GM12865 (cell line): Measurements from ENCODE around the gene TRIM62.

Experiments used
- DNase-seq: peaks from one replicate; pipeline ENCODE4 v3.0.0; 2010; ENCODE audit warnings: low read depth
- H3K4me3 ChIP-seq: 2 replicates; pipeline ENCODE4 v1.5.1; 2011; ENCODE audit warnings: mild to moderate bottlenecking, low read depth, low read length, control low read depth
- TF ChIP-seq, protein P1 (sequence below): IDR thresholded peaks from 2 replicates; pipeline ENCODE4 v1.5.1; 2011; ENCODE audit warnings: low read length, control low read depth, low read depth, inconsistent platforms; ENCODE audit not compliant: insufficient read depth; ENCODE audit errors: missing control alignments

The TRIM62 gene

DNA sequence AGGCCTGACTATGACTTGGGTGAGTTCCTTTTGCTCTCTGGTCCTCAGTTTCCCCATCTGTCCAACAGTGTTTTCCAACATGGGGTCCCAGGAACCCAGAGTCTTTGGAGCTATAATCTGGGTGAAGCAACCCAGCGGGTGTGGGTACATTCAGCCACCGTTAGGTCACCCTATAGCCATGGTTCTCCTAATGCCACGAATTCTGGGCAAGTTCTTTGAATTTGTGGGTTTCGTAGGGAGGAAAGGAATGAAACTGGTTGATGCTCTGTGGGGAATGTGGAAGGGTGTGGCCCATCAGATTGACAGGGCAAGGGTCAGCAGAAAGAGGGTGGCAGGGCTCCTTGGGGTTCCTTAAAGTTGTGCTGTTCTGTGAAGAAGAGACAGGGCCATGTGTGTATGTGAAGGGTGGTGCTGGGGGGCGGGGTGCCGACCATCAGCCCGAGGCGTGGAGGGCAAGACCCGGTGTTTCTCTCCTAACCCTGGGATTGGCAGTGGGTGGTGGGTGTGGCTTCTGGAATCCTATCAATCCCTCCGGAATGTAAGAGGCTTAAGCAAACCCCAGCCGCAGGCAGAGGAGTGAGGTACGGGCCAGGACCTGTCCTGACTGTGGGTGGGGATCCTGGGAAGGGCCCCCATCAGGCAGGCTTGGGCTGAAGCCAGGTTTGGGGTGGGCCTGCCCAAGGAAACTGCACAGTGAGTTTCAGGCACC is 39.0 kb upstream of the TRIM62 start:
- no peak overlapping the region for H3K4me3 ChIP-seq
- TF ChIP-seq, protein P1, sequence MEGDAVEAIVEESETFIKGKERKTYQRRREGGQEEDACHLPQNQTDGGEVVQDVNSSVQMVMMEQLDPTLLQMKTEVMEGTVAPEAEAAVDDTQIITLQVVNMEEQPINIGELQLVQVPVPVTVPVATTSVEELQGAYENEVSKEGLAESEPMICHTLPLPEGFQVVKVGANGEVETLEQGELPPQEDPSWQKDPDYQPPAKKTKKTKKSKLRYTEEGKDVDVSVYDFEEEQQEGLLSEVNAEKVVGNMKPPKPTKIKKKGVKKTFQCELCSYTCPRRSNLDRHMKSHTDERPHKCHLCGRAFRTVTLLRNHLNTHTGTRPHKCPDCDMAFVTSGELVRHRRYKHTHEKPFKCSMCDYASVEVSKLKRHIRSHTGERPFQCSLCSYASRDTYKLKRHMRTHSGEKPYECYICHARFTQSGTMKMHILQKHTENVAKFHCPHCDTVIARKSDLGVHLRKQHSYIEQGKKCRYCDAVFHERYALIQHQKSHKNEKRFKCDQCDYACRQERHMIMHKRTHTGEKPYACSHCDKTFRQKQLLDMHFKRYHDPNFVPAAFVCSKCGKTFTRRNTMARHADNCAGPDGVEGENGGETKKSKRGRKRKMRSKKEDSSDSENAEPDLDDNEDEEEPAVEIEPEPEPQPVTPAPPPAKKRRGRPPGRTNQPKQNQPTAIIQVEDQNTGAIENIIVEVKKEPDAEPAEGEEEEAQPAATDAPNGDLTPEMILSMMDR: no peak
- DNase-seq: no peak

DNA sequence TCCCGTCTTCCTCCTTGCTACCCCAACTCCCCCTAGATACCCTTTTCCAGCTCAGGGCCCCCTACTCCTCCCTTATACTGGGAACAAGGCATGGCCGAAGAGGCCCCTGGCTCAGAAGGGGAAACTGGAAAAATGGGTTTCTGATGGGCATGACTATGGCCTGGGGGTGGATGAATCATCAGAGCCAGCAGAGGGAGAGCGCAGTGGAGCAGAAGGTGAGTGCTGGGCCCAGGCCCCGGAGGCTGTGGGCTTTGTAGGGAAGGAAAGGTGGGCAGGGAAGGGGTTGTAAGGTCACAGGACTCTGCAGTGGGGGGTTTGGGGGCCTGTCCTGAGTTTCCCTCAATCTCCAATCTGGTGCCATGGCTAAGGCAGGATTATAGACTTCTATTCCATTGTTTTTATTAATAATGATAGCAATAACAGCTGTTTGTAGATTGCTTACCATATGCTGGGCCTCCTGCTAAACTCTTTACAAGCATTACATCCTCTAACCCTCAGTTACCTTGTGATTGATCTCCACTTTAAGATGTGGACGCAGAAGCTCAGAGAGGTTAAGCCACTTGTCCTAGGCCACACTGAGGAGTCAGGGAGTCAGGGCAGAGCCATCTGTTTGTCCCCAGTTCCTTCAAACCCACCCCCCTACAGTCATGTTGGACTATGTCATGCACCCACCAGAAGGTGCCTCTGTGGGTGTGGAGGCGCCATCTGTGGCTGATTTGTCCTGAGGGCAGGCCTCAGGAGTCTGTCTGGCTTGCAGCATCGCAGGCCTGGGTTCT is 38.2 kb upstream of the TRIM62 start:
- TF ChIP-seq, protein P1: no peak
- DNase-seq: no peak
- no peak overlapping the region for H3K4me3 ChIP-seq

DNA sequence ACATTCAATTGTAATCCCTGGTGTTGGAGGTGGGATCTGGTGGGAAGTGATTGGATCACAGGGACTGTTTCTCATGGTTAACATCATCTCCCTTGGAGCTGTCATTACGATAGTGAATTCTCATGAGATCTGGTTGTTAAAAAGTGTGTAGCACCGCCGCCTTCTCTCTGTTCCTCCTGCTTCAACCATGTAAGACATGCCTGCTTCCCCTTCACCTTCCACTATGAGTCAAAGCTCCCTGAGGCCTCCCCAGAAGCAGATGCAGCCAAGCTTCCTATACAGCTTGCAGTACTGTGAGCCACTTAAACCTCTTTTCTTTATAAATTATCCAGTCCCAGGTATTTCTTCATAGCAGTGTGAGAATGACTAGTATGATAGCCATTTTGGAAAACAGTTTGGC is 30.1 kb upstream of the TRIM62 start:
- DNase-seq: peak; percentile 32
- H3K4me3 ChIP-seq: no peak overlapping the region
- TF ChIP-seq, protein P1: no peak

DNA sequence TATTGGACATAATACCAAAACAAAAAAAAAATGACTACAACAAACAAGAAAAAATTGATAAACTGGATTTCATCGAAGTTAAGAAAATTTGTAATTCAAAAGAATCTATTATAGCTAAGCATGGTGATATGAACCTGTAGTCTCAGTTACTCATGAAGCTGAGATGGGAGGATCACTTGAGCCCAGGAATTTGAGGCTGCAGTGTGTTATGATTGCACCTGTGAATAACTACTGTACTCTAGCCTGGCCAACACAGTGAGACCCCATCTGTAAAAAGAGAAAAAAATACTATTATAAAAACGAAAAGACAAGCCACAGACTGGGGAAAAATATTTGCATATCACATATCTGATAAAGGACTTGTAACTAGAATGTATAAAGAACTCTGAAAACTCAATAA is 24.5 kb upstream of the TRIM62 start:
- TF ChIP-seq, protein P1: no peak
- no peak for DNase-seq
- no peak overlapping the region for H3K4me3 ChIP-seq

DNA sequence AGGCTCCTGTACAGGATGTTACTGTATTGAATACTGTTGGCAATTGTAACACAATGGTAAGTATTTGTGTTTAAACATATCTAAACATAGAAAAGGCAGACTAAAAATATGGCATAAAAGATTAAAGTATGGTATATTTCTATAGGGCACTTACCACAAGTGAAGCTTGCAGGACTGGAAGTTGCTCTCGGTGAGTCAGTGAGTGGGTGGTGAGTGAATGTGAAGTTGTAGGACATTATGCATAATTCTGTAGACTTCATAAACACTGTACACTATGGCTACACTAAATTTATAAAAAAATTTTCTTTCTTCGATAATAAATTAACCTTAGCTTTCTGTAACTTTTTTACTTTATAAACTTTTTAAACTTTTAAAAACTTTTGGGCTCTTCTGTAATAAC is 13.7 kb upstream of the TRIM62 start:
- TF ChIP-seq, protein P1: no peak
- DNase-seq: no peak

DNA sequence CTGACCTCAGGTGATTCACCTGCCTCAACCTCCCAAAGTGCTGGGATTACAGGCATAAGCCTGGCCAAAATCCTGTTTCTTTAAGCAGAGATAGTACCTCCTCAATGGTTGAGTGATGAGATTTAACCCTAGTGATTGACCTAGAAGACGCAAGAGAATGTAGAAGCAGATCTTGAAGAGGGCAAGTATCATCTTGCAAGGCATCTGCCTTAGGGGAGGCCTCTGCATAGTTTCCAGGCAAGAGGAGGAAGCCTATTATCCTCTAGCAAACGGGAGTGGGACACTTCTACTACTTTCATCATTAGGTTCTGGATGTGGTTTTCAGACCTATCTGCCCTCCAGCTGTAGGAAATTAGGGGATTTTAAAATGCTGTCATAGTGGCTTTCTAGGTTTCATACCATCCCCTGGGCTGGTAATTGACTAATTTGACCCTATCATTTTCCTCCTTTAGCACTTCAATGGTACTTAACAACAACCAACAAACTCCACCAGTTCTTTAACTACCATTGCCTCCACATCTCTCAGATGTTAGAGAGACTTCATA is 10.0 kb upstream of the TRIM62 start:
- TF ChIP-seq, protein P1: no peak
- no peak for DNase-seq
- no peak overlapping the region for H3K4me3 ChIP-seq

More for the DNA sequence above, 13.7 kb upstream of the TRIM62 start:
- H3K4me3 ChIP-seq: no peak overlapping the region
